Tibial nerve (tissue), 4 donors: ENCODE measurements around the gene DBH. TPM values are rescaled to one million over a fixed set of nuclear protein-coding genes. Genes with fewer than 3 reads are reported as not detected.

Experiments used
- DNase-seq, 2 donors: peaks; one replicate each; pipeline ENCODE4 v3.0.0-alpha.2; 2019; ENCODE audit warnings: low spot score in 2 of 2
- H3K27ac ChIP-seq, 4 donors: fragments of 200-600 bp; sonication (generic) in 3 of 4; one replicate each; pipeline ENCODE4 v1.5.1; 2017 to 2019; ENCODE audit warnings: mild to moderate bottlenecking in 1 of 4
- H3K27me3 ChIP-seq, 2 donors: fragments of 200-600 bp; sonication (generic) in 1 of 2; one replicate each; pipeline versions ENCODE4 v1.5.1 to v1.6.0; 2017 to 2019
- H3K36me3 ChIP-seq, 3 donors: fragments of 200-600 bp; sonication (generic); one replicate each; pipeline ENCODE4 v1.5.1; 2018 to 2019
- H3K4me1 ChIP-seq, 4 donors: fragments of 200-600 bp; sonication (generic) in 3 of 4; one replicate each; pipeline ENCODE4 v1.5.1; 2017 to 2019
- H3K4me3 ChIP-seq, 4 donors: fragments of 200-600 bp; sonication (generic) in 3 of 4; one replicate each; pipeline ENCODE4 v1.5.1; 2017 to 2019; ENCODE audit warnings: mild to moderate bottlenecking in 1 of 4, moderate library complexity in 1 of 4
- H3K9me3 ChIP-seq, 4 donors: fragments of 200-600 bp; sonication (generic) in 3 of 4; one replicate each; pipeline ENCODE4 v1.5.1; 2017 to 2019
- EP300 ChIP-seq, 2 donors: sonication (generic); formaldehyde crosslinking; IDR thresholded peaks; one replicate each; pipeline ENCODE4 v1.6.1; 2017; ENCODE audit warnings: antibody characterized with exemption in 2 of 2, mild to moderate bottlenecking in 1 of 2
- POLR2A ChIP-seq, 2 donors: fragments of 450-650 bp; IDR thresholded peaks; one replicate each; pipeline ENCODE4 v1.6.1; 2017; ENCODE audit warnings: antibody characterized with exemption in 2 of 2, mild to moderate bottlenecking in 2 of 2, moderate library complexity in 2 of 2
- WGBS, 2 donors: methylation state at CpG; one replicate each; pipeline ENCODE4 v1.1.5; 2018; 5-methylcytosine and 5-hydroxymethylcytosine counted together
- total RNA-seq, 4 donors: library from RNA; depleted of rRNA; stranded (reverse); fragments of >200 nt; gene quantifications; one replicate each; pipeline ENCODE4 v1.1.0, GENCODE V29; 2016
- TF ChIP-seq, protein P1 (sequence below), 5 experiments: fragments of 200-600 bp in 3 of 5; fragments of 450-650 bp in 2 of 5; sonication (generic) in 3 of 5; IDR thresholded peaks; one replicate each; pipeline ENCODE4 v1.5.1; 2016 to 2019; ENCODE audit warnings: antibody characterized with exemption in 5 of 5, mild to moderate bottlenecking in 3 of 5, moderate library complexity in 2 of 5

Gene DBH
- total RNA-seq, 4 donors from 2014 or later = under 0.01 to 1.2 (median 0.22) TPM; not detected in 1

DNA sequence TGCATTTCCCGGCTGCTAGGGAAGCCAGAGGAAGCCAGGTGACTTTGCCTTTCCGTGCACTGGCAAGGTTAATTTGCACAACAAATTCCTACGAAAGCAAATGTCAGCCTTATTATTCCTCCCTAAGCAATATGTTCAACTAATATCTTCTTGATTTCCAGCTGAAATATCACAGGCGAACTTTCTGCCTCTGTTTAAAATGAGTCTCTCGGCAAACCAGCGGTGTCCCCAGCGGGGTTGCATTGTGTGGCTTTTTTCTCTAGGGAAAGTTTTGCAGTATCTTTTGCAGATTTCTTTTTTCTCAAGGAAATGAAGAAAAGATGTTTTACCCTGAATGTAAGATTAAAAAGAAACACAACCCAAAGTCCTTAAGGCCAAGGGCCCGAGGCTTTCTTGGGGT, 1.9 kb downstream of the DBH start:
- WGBS, 2 donors = 66 to 71% methylated on average over 8 of the region's 8 CpGs
- Histone ChIP-seq H3K4me3 (no peak overlapping the region), H3K27ac (no peak overlapping the region), H3K27me3 (peaks cover 0 to 14% of the 10 kb centered on the region in 2 donors), H3K36me3 (no peaks in the 10 kb centered on the region), H3K9me3 (no peaks in the 10 kb centered on the region), H3K4me1 (no peaks in the 10 kb centered on the region)
- no peak for DNase-seq
- TF ChIP-seq EP300 (IDR thresholded peaks at IDR 0.05) (no peak), POLR2A (IDR thresholded peaks at IDR 0.05) (no peak)
- TF ChIP-seq, protein P1, sequence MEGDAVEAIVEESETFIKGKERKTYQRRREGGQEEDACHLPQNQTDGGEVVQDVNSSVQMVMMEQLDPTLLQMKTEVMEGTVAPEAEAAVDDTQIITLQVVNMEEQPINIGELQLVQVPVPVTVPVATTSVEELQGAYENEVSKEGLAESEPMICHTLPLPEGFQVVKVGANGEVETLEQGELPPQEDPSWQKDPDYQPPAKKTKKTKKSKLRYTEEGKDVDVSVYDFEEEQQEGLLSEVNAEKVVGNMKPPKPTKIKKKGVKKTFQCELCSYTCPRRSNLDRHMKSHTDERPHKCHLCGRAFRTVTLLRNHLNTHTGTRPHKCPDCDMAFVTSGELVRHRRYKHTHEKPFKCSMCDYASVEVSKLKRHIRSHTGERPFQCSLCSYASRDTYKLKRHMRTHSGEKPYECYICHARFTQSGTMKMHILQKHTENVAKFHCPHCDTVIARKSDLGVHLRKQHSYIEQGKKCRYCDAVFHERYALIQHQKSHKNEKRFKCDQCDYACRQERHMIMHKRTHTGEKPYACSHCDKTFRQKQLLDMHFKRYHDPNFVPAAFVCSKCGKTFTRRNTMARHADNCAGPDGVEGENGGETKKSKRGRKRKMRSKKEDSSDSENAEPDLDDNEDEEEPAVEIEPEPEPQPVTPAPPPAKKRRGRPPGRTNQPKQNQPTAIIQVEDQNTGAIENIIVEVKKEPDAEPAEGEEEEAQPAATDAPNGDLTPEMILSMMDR (IDR thresholded peaks at IDR 0.05) = no peak

DNA sequence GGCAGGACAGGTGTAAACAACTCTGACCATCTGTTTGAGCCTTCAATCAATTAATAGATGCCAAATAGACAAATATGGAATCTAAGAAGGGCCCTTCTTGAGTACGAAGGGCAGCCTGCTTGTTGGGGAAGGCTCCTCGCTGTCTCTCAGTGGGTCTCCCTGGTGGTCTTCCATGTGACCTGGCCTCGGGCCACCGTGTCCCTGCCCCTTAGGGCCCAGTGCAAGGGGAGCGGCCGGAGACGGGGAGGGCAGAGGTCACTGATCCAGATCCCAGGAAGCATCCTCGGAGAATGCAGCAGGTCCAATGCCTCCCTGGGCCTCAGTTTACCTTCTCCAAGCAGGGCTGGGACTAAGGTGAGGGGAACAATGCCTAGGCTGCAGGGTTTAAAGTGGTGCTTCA, 2.5 kb downstream of the DBH start:
- DNase-seq = no peak
- peaks cover 0 to 10% of the 10 kb centered on the region in 2 donors for H3K27me3 ChIP-seq
- no peaks in the 10 kb centered on the region for H3K4me1 ChIP-seq
- H3K9me3 ChIP-seq = no peaks in the 10 kb centered on the region
- H3K27ac ChIP-seq = no peak overlapping the region
- no peak overlapping the region for H3K4me3 ChIP-seq
- 48 to 68% methylated on average over 7 to 8 of the region's 8 CpGs for WGBS, 2 donors
- TF ChIP-seq, protein P1 (IDR thresholded peaks at IDR 0.05) = no peak
- TF ChIP-seq POLR2A (IDR thresholded peaks at IDR 0.05) (no peak), EP300 (IDR thresholded peaks at IDR 0.05) (no peak)
- H3K36me3 ChIP-seq = no peaks in the 10 kb centered on the region

DNA sequence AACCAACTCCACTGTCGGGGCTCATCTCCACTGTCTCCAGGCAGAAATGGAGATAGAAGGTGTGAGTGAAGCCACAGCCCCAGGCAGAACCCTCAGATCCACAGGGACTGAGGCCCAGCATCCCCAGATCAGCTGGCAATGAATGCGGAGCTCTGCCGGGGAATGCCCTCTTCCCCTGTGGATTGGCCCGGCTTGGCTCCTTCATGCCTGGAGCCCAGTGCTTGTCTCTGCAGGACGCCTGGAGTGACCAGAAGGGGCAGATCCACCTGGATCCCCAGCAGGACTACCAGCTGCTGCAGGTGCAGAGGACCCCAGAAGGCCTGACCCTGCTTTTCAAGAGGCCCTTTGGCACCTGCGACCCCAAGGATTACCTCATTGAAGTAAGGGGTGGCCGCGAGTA, 3.5 kb downstream of the DBH start:
- Histone ChIP-seq H3K36me3 (no peaks in the 10 kb centered on the region), H3K4me3 (no peak overlapping the region), H3K4me1 (no peaks in the 10 kb centered on the region), H3K27ac (no peak overlapping the region), H3K9me3 (no peaks in the 10 kb centered on the region), H3K27me3 (peaks cover 0 to 1% of the 10 kb centered on the region in 2 donors)
- WGBS, 2 donors = 96 to 97% methylated on average over 5 to 6 of the region's 8 CpGs
- DNase-seq = no peak
- TF ChIP-seq, protein P1 (IDR thresholded peaks at IDR 0.05) = no peak
- TF ChIP-seq POLR2A (IDR thresholded peaks at IDR 0.05) = no peak
- no peak for TF ChIP-seq EP300 (IDR thresholded peaks at IDR 0.05)

DNA sequence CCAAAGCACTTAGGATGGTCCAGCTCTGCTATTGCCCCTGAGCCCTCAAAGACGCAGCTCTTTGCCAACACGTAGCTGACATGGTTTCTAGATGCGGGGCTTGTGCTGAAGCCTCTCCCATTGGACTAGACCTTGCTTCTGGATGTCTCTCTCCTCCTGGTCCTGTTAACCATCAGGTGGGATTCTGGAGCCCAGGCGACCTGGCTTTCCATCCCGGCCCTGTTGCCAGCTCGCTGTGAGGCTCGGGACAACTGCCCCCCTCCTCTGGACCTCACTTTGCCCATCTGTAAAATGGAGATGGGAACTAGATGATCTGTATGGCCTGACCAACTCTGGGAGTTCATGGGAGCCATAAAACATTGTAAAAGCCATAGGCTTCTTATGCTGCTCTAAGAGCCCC, 4.0 kb downstream of the DBH start:
- Histone ChIP-seq H3K4me3 (no peak overlapping the region), H3K9me3 (no peaks in the 10 kb centered on the region), H3K4me1 (no peaks in the 10 kb centered on the region), H3K36me3 (no peaks in the 10 kb centered on the region), H3K27me3 (no peaks in the 10 kb centered on the region), H3K27ac (no peak overlapping the region)
- WGBS, 2 donors = 76 to 87% methylated on average over 7 of the region's 7 CpGs
- no peak for DNase-seq
- TF ChIP-seq POLR2A (IDR thresholded peaks at IDR 0.05) = no peak

DNA sequence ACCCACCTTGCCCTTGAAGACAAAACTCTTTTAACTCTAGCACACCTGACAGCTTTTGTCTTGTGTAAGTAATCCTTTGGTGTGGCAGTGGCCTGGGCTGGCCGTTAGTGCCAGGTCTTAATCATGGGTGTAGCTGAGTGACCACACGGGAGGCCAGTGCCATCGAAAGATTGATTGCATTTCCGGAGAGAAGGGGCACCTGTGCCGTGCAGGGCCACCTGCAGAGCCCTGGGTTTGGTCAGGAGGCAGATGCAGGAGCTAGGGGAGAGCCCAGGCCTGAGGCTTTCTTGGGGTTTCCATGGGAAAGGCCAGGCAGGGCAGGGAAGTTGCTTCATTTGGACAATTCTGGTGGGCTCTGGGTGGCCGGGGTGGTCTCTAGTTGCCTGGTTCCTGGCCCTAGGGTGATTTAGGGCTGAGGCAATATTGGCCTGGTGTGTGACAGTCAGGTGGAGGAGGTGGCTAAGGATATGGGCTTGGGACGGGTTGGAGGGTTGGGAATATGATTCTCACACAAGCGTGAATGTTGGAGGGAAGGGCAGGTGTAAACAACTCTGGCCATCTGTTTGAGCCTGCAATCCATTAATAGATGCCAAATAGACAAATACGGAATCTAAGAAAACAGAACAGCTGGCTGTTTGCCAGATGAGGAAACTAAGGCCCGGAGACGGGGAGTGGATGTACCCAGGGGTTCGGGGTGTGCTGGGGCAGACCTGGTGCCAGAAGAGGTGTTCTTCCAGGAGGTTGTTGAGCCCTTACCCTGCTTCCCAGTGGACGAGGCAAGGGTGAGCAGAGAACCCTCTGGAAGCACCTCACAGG, 4.6 kb downstream of the DBH start:
- Histone ChIP-seq H3K4me1 (no peaks in the 10 kb centered on the region), H3K9me3 (no peaks in the 10 kb centered on the region), H3K27me3 (no peaks in the 10 kb centered on the region), H3K27ac (no peak overlapping the region), H3K4me3 (no peak overlapping the region), H3K36me3 (no peaks in the 10 kb centered on the region)
- WGBS, 2 donors = 64 to 79% methylated on average over 13 of the region's 13 CpGs
- DNase-seq = no peak
- TF ChIP-seq, protein P1 (IDR thresholded peaks at IDR 0.05) = no peak
- TF ChIP-seq EP300 (IDR thresholded peaks at IDR 0.05) (no peak), POLR2A (IDR thresholded peaks at IDR 0.05) (no peak)
